IPS-20b (cell line): Measurements from ENCODE around the gene KLHL26.

Experiments
- H3K27ac ChIP-seq: one replicate; pipeline ENCODE4 v1.5.1; 2013; ENCODE audit warnings: low read length
- H3K27me3 ChIP-seq: 2 replicates; pipeline ENCODE4 v1.6.1; 2013; ENCODE audit warnings: mild to moderate bottlenecking, low read length, inconsistent platforms; ENCODE audit not compliant: insufficient read depth
- H3K36me3 ChIP-seq: 2 replicates; pipeline ENCODE4 v1.6.1; 2013; ENCODE audit warnings: low read depth, mild to moderate bottlenecking, inconsistent platforms, low read length, moderate library complexity; ENCODE audit not compliant: insufficient read depth
- H3K4me1 ChIP-seq: 2 replicates; pipeline ENCODE4 v1.6.1; 2013; ENCODE audit warnings: mild to moderate bottlenecking, control low read depth, inconsistent platforms, low read length, moderate library complexity; ENCODE audit not compliant: insufficient read depth
- H3K4me3 ChIP-seq: 2 replicates; pipeline ENCODE4 v1.5.1; 2013; ENCODE audit warnings: mild to moderate bottlenecking, low read length, inconsistent platforms
- H3K9ac ChIP-seq: 2 replicates; pipeline ENCODE4 v1.6.1; 2013; ENCODE audit warnings: low read depth, mild to moderate bottlenecking, inconsistent platforms, low read length, moderate library complexity
- H3K9me3 ChIP-seq: 2 replicates; pipeline ENCODE4 v1.6.1; 2013; ENCODE audit warnings: mild to moderate bottlenecking, low read depth, low read length, inconsistent platforms; ENCODE audit not compliant: insufficient read depth

KLHL26 gene

DNA sequence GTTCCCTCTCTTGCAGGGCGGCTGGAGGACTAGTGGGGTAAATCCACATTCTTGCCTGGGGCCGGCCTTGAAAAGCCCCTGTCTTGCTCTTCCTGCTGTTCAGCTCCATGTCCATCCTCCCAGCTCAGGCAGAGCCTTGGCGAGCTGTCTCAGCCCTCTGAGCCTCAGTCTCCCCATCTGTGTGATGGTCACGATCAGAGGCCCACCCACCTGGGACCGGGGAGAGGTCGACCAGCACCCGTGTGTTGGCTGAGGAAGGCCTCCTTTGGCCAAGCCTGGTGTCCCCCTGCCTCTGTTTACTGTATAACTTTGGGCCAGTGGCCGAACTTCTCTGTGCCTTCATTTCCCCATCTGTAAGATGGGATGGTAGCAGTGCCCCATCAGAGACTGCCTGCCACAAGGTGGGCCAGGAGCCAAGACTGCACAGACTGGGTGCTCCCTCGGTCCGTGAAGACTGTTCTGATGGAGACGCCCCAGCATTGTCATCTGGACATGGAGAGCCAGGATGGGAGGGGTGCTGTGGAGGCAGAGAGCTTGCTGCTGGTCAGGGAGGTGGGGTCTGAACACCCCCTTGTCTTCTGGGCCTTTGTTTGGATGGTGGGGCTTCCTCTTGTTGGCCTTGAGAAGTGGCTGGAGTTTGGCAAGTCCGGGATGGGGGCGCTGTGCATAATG is 18.5 kb downstream of the KLHL26 start:
- H3K36me3 ChIP-seq: no peaks in the 10 kb centered on the region
- H3K9me3 ChIP-seq: no peaks in the 10 kb centered on the region
- H3K4me3 ChIP-seq: no peak overlapping the region
- H3K27me3 ChIP-seq: peaks cover 5% of the 10 kb centered on the region; the same call in 1 of the 2 replicates
- no peak overlapping the region for H3K27ac ChIP-seq
- H3K4me1 ChIP-seq: no peaks in the 10 kb centered on the region; the same call in 1 of the 2 replicates
- no peak overlapping the region for H3K9ac ChIP-seq

- H3K27ac ChIP-seq: no peak overlapping the region
- H3K4me1 ChIP-seq: no peaks in the 10 kb centered on the region; the same call in 1 of the 2 replicates
- peaks cover 5% of the 10 kb centered on the region; the same call in 1 of the 2 replicates for H3K27me3 ChIP-seq
- H3K9me3 ChIP-seq: no peaks in the 10 kb centered on the region
- no peak overlapping the region for H3K4me3 ChIP-seq
- no peak overlapping the region for H3K9ac ChIP-seq
- H3K36me3 ChIP-seq: no peaks in the 10 kb centered on the region
Observed at GRCh38 chr19:18656337-18657086, 19.7 kb downstream of the KLHL26 start.

DNA sequence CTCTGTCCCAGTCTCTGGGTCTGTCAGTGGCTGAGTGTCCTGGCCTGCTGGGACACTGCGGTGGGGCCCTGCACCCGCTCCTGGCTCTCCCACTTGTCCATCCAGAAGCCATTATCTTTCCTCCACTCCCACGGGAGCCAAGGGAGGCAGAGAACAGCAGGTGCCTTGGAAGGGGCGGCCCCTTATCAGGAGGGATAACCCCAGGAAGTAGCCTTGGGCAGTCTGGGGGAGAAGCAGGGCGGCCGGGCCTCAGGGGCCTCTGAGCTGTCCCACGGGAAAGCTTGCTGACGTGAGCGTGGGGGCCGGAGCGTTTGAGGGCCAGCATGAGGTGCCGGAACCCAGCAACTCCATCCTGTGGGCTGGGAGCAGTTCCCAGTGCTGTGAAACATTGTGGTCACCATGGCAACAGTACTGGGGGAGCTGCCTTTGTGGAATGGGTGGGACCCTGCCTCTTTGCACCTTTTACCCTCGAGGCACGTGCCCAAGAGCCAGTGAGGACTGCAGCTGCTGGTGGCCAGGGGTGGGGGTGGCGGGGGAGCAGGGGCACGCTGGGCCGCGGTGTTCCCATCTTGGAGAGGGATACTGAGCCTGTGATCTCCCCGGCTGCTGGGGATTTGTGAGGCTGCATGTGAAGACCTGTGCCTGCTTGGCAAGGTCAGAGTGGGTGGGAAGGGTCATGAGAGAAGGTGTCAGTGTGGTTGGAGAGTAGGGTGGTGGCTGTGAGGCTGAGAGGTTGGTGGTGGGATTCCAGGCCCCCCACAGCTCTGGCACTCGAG is 20.9 kb downstream of the KLHL26 start:
- Histone ChIP-seq H3K36me3 (no peaks in the 10 kb centered on the region), H3K27ac (no peak overlapping the region), H3K27me3 (peaks cover 5% of the 10 kb centered on the region; the same call in 1 of the 2 replicates), H3K9ac (no peak overlapping the region), H3K9me3 (no peaks in the 10 kb centered on the region), H3K4me3 (no peak overlapping the region), H3K4me1 (no peaks in the 10 kb centered on the region; the same call in 1 of the 2 replicates)

- no peaks in the 10 kb centered on the region for H3K9me3 ChIP-seq
- H3K4me3 ChIP-seq: no peak overlapping the region
- no peaks in the 10 kb centered on the region for H3K36me3 ChIP-seq
- H3K4me1 ChIP-seq: peaks cover 6% of the 10 kb centered on the region
- peaks cover 5% of the 10 kb centered on the region; the same call in 1 of the 2 replicates for H3K27me3 ChIP-seq
- no peak overlapping the region; the same call in 1 of the 2 replicates for H3K9ac ChIP-seq
- H3K27ac ChIP-seq: no peak overlapping the region
Observed at GRCh38 chr19:18658366-18658855, 21.6 kb downstream of the KLHL26 start.

DNA sequence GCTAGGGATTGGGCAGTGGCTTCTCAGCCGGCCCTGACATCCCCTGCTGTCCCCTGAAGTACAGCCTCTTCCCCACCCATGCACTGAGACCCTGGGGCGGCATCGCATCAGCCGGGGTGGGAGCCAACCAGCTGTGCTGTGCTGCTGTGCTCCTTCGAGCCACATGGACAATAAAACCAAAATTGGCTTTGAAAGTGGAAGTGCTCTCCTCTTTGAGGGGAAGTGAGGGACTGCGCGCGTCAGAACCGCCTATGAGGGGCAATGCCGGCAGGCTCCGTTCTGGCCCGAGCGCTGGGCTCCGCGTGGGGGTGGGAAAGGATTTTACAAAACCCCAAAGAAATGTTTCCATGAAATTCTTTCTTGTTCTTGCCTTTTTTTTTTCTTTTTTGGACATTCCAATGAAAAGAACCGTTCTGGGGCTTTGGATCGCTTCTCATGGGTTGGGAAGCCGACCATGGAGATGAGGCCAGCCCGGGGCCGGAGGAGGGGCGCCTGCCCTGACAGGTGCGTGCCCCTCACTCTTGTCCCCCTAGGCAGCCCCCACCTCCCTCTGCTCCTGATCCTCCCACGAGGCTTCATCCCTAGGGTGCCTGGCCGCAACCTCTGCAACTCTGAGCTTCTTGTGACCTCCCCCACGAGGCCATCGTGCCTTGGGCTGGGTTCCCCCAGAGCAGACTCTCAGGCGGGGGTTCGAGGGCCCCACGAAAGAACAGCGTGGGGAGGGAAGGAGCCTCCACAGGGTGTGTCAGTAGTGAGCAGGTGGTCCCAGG is 22.6 kb downstream of the KLHL26 start:
- H3K36me3 ChIP-seq: no peaks in the 10 kb centered on the region
- peaks cover 6% of the 10 kb centered on the region for H3K4me1 ChIP-seq
- H3K27ac ChIP-seq: no peak overlapping the region
- peaks cover 5% of the 10 kb centered on the region; the same call in 1 of the 2 replicates for H3K27me3 ChIP-seq
- H3K9ac ChIP-seq: no peak overlapping the region
- no peak overlapping the region for H3K4me3 ChIP-seq
- H3K9me3 ChIP-seq: no peaks in the 10 kb centered on the region

DNA sequence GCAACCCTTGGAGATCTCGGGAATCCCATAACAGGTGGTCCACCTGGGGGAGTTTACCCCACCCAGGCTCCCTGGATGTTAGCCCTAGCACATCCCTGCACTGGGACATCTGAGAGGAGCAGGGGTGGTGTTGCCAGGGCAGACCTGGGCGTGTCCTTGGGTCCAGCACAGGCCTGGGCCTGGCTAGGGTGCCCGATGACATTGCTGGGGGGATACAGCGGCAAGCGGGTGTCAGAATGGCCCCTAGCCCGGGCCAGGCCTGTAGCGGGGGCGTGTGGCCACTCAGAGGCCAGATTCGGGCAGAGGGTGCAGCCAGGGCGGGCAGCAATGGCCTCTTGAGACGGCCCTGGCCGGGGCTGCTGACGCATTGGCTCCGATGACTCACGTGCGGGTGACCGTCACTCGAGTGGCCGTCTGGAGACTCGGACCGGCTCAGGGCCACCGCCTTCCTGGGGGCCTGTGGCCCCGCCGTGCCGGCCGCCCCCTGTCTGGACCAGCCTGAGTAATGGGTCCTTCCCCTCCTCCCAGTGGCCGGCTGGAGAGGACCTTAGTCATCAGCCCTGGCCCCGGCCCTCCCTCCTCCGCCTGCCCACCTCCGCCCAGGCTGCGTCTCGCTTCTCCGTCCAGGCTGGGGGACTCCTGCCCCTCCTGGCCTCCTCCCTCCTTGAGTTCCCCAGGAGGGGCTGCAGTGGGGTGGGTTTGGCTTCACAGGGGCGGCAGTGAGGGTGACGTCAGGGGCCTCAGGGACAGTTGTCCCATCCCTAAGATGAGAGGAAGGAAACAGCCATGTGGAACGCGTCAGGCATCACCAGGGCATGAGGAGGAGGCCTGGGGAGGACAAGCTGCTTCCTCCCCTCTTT is 23.5 kb downstream of the KLHL26 start:
- Histone ChIP-seq H3K27me3 (peaks cover 5% of the 10 kb centered on the region; the same call in 1 of the 2 replicates), H3K9me3 (no peaks in the 10 kb centered on the region), H3K4me3 (no peak overlapping the region), H3K27ac (no peak overlapping the region), H3K36me3 (no peaks in the 10 kb centered on the region), H3K4me1 (peaks cover 6% of the 10 kb centered on the region), H3K9ac (no peak overlapping the region)

- Histone ChIP-seq H3K4me1 (peaks cover 6% of the 10 kb centered on the region), H3K9ac (no peak overlapping the region), H3K4me3 (no peak overlapping the region), H3K36me3 (no peaks in the 10 kb centered on the region), H3K27me3 (peaks cover 5% of the 10 kb centered on the region; the same call in 1 of the 2 replicates), H3K27ac (no peak overlapping the region), H3K9me3 (no peaks in the 10 kb centered on the region)
Observed at GRCh38 chr19:18660939-18661670, 24.3 kb downstream of the KLHL26 start.

GRCh38 chr19:18662972-18663732 is 26.3 kb downstream of the KLHL26 start:
- no peak overlapping the region for H3K9ac ChIP-seq

GRCh38 chr19:18663940-18664530 is 27.2 kb downstream of the KLHL26 start:
- Histone ChIP-seq H3K36me3 (peaks cover 11% of the 10 kb centered on the region), H3K4me3 (no peak overlapping the region), H3K27me3 (no peaks in the 10 kb centered on the region), H3K9ac (no peak overlapping the region), H3K9me3 (no peaks in the 10 kb centered on the region), H3K4me1 (peaks cover 6% of the 10 kb centered on the region; the same call in 1 of the 2 replicates), H3K27ac (no peak overlapping the region)

More at GRCh38 chr19:18662972-18663732, 26.3 kb downstream of the KLHL26 start:
- Histone ChIP-seq H3K27ac (no peak overlapping the region), H3K4me1 (peaks cover 6% of the 10 kb centered on the region; the same call in 1 of the 2 replicates), H3K4me3 (no peak overlapping the region), H3K27me3 (no peaks in the 10 kb centered on the region), H3K9me3 (no peaks in the 10 kb centered on the region), H3K36me3 (peaks cover 8% of the 10 kb centered on the region)
